ENCODE data around the gene WWP2. TPM values are rescaled to one million over a fixed set of nuclear protein-coding genes. Genes with fewer than 3 reads are reported as not detected.

Gene WWP2
- total and polyA plus RNA-seq, 7 donors: 11.4 to 59.0 (median 23.9) TPM

DNA sequence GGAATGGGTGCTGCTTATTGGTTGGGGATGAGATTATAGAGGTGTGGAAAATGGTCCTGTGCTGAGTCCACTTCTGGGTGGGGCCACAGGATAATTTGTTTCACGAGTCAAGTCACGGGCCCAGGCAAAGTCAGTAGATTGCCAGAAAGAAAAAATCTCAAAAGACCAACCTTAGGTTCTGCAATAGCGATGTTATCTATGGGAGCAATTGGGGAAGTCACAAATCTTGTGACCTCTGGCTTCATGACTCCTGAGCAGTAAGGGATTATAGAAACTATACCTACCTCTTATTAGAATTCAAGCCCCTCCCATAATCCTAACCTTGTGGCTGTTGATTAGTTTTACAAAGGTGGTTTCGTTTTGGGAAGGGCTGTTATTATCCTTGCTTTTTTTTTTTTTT, 31.4 kb downstream of the WWP2 start:
- Histone ChIP-seq H3K27ac (no peak overlapping the region), H3K4me1 (peaks cover 0 to 11% (median 5%) of the 10 kb centered on the region in 4 donors), H3K9me3 (no peaks in the 10 kb centered on the region), H3K36me3 (peaks cover 0 to 17% (median 7%) of the 10 kb centered on the region in 4 donors), H3K4me3 (no peak overlapping the region), H3K27me3 (no peaks in the 10 kb centered on the region)
- WGBS, 2 donors: 79 to 89% methylated on average over 4 of the region's 4 CpGs
- DNase-seq: no peak
- TF ChIP-seq POLR2AphosphoS5 (IDR thresholded peaks at IDR 0.05) (no peak), POLR2A (IDR thresholded peaks at IDR 0.05) (no peak), EP300 (IDR thresholded peaks at IDR 0.05) (no peak)
- TF ChIP-seq, protein P1, sequence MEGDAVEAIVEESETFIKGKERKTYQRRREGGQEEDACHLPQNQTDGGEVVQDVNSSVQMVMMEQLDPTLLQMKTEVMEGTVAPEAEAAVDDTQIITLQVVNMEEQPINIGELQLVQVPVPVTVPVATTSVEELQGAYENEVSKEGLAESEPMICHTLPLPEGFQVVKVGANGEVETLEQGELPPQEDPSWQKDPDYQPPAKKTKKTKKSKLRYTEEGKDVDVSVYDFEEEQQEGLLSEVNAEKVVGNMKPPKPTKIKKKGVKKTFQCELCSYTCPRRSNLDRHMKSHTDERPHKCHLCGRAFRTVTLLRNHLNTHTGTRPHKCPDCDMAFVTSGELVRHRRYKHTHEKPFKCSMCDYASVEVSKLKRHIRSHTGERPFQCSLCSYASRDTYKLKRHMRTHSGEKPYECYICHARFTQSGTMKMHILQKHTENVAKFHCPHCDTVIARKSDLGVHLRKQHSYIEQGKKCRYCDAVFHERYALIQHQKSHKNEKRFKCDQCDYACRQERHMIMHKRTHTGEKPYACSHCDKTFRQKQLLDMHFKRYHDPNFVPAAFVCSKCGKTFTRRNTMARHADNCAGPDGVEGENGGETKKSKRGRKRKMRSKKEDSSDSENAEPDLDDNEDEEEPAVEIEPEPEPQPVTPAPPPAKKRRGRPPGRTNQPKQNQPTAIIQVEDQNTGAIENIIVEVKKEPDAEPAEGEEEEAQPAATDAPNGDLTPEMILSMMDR (IDR thresholded peaks at IDR 0.05): no peak
- intact Hi-C loops (cut with DNase I): no loop called here

DNA sequence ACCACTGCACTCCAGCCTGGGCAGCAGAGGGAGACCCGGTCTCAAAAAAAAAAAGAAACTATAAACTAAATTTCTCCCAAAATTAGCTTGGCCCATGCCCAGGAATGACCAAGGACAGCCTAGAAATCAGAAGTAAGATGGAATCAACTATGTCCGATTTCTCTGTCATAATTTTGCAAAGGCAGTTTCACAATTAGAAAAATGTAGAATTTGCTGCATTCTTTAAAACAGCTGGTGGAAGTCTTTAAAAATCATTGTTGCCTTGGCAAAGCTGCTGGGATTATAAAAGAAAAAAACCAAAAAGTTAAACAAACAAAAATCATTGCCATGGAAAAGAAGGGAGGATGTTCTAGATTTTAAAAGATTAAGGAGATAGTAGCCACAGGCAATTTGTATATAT, 32.4 kb downstream of the WWP2 start:
- peaks cover 0 to 11% (median 5%) of the 10 kb centered on the region in 4 donors for H3K4me1 ChIP-seq
- TF ChIP-seq POLR2A (IDR thresholded peaks at IDR 0.05) (no peak), EP300 (IDR thresholded peaks at IDR 0.05) (no peak), POLR2AphosphoS5 (IDR thresholded peaks at IDR 0.05) (no peak)
- TF ChIP-seq, protein P1 (IDR thresholded peaks at IDR 0.05): no peak
- H3K27me3 ChIP-seq: no peaks in the 10 kb centered on the region
- no peaks in the 10 kb centered on the region for H3K9me3 ChIP-seq
- no peak overlapping the region for H3K27ac ChIP-seq
- 82 to 88% methylated on average over 2 of the region's 2 CpGs for WGBS, 2 donors
- DNase-seq: no peak
- peaks cover 0 to 17% (median 2%) of the 10 kb centered on the region in 4 donors for H3K36me3 ChIP-seq
- no peak overlapping the region for H3K4me3 ChIP-seq
- intact Hi-C loops (cut with DNase I): no loop called here

- H3K27ac ChIP-seq: no peak overlapping the region
- H3K36me3 ChIP-seq: peaks cover 0 to 22% (median 2%) of the 10 kb centered on the region in 4 donors
- intact Hi-C loops (cut with DNase I): loop anchor here (1.0 to 2.0 kb wide), 2 partner anchors 64 to 134 kb away; no protein-coding TSS in a partner anchor
- H3K4me1 ChIP-seq: peaks cover 0 to 11% (median 5%) of the 10 kb centered on the region in 4 donors
- H3K27me3 ChIP-seq: no peaks in the 10 kb centered on the region
- peak overlapping the region in 2 of 4 donors; percentile 20 to 25 for H3K4me3 ChIP-seq
- DNase-seq: peak; percentile 69
- WGBS, 2 donors: 59 to 62% methylated on average over 19 of the region's 19 CpGs
- TF ChIP-seq, protein P1 (IDR thresholded peaks at IDR 0.05): peak; percentile 76 to 94 (median 89)
- TF ChIP-seq EP300 (IDR thresholded peaks at IDR 0.05): no peak
- no peaks in the 10 kb centered on the region for H3K9me3 ChIP-seq
Observed at GRCh38 chr16:69796285-69797118, 34.4 kb downstream of the WWP2 start.

- WGBS, 2 donors: 86 to 94% methylated on average over 8 of the region's 8 CpGs
- Histone ChIP-seq H3K4me1 (peaks cover 0 to 11% (median 5%) of the 10 kb centered on the region in 4 donors), H3K27ac (no peak overlapping the region), H3K36me3 (peaks cover 0 to 17% (median 0%) of the 10 kb centered on the region in 4 donors), H3K4me3 (no peak overlapping the region), H3K9me3 (no peaks in the 10 kb centered on the region), H3K27me3 (no peaks in the 10 kb centered on the region)
- no peak for TF ChIP-seq POLR2AphosphoS5 (IDR thresholded peaks at IDR 0.05)
- no peak for TF ChIP-seq POLR2A (IDR thresholded peaks at IDR 0.05)
- no peak for TF ChIP-seq EP300 (IDR thresholded peaks at IDR 0.05)
- TF ChIP-seq, protein P1 (IDR thresholded peaks at IDR 0.05): no peak
- DNase-seq: no peak
- intact Hi-C loops (cut with DNase I): no loop called here
Observed at GRCh38 chr16:69798466-69798865, 36.3 kb downstream of the WWP2 start.

Measured in sigmoid colon (tissue), 7 donors.